Measurements from ENCODE around the gene CAMTA2. TPM values are rescaled to one million over a fixed set of nuclear protein-coding genes. Genes with fewer than 3 reads are reported as not detected.

Gene CAMTA2
- total RNA-seq, 1 experiment from 2014 or later, result 9.2 TPM

DNA sequence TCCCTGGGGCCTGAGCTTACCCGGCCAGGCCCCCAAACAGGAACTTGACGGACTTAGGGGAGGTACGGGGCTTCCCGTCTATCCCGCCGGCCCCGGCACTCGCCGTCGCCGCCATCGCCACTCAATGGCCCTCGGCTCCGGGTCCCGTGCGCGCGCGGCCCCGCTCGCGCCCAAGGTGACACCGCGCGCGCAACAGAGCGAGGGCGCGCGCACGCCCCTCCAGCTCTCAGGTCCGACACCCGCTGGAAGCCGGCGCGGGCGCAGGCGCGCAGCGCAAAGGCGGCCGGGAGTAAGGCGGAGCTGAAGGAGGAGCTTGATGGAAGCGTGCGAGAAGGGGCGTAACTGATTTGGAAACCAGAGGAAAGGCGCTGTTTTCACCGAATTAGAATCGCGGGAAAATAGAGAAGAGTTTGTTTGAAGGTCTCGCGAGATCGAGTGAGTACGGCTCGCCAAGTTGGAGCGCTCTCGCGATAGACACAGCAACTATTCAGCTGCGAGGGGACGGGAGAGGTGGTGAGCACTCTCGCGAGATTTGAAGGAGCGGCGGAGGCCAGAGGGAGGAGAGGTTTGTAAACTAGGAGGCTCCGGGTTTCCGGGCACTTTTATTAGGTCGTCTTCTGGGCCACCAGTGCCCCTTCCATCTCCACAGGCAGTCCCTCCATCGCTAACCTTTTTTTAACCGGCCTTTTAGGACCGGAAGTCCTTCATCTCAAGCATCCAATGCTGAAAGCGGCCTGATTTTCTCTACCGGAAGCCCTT, 47.5 kb downstream of the CAMTA2 start, which contains the start of the genes RNF167 and SLC25A11 (continued):
- TF ChIP-seq JUN (CRISPR knock-in tag; IDR thresholded peaks at IDR 0.05), result no peak
- 0 out of 2 replicates have a peak, but pooled peaks have one; percentile 26 for TF ChIP-seq TEAD1 (CRISPR knock-in tag; IDR thresholded peaks at IDR 0.05)
- peak; percentile 55; the same call in 1 of the 2 replicates for TF ChIP-seq EMX1 (CRISPR knock-in tag; IDR thresholded peaks at IDR 0.05)
- no peak for TF ChIP-seq ETV6 (CRISPR knock-in tag; IDR thresholded peaks at IDR 0.05)
- TF ChIP-seq, protein P1, sequence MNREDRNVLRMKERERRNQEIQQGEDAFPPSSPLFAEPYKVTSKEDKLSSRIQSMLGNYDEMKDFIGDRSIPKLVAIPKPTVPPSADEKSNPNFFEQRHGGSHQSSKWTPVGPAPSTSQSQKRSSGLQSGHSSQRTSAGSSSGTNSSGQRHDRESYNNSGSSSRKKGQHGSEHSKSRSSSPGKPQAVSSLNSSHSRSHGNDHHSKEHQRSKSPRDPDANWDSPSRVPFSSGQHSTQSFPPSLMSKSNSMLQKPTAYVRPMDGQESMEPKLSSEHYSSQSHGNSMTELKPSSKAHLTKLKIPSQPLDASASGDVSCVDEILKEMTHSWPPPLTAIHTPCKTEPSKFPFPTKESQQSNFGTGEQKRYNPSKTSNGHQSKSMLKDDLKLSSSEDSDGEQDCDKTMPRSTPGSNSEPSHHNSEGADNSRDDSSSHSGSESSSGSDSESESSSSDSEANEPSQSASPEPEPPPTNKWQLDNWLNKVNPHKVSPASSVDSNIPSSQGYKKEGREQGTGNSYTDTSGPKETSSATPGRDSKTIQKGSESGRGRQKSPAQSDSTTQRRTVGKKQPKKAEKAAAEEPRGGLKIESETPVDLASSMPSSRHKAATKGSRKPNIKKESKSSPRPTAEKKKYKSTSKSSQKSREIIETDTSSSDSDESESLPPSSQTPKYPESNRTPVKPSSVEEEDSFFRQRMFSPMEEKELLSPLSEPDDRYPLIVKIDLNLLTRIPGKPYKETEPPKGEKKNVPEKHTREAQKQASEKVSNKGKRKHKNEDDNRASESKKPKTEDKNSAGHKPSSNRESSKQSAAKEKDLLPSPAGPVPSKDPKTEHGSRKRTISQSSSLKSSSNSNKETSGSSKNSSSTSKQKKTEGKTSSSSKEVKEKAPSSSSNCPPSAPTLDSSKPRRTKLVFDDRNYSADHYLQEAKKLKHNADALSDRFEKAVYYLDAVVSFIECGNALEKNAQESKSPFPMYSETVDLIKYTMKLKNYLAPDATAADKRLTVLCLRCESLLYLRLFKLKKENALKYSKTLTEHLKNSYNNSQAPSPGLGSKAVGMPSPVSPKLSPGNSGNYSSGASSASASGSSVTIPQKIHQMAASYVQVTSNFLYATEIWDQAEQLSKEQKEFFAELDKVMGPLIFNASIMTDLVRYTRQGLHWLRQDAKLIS (CRISPR knock-in tag; IDR thresholded peaks at IDR 0.05; ENCODE audit: borderline replicate concordance), result no peak
- no peak for TF ChIP-seq NR2C2 (CRISPR knock-in tag; IDR thresholded peaks at IDR 0.05)
- peak; percentile 88 for TF ChIP-seq GTF2I (CRISPR knock-in tag; conservative IDR thresholded peaks at IDR 0.05)
- TF ChIP-seq CREM (CRISPR knock-in tag; IDR thresholded peaks at IDR 0.05), result no peak
- TF ChIP-seq JAZF1 (CRISPR knock-in tag; IDR thresholded peaks at IDR 0.05), result no peak

DNA sequence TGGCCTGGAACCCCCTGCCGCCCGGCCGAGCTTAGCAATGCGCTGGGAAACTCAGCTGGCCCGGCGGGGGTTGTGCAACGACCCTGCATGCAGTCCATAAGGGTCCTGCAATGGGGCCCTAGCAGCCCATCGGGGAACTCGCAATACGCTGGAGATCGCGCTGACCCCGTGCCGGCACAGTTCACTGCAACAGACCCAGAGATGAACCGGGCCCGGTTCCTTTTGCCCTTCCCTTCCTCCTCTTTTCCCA, 48.0 kb downstream of the CAMTA2 start:
- Mint-ChIP-seq H3K27me3 (ENCODE audit: low read depth) (no peaks in the 10 kb centered on the region), H3K27ac (peak overlapping the region; percentile 96), H3K36me3 (peaks cover 39% of the 10 kb centered on the region), H3K4me3 (peak overlapping the region; percentile 96), H3K9me3 (no peaks in the 10 kb centered on the region), H3K4me1 (peaks cover 25% of the 10 kb centered on the region)
- CTCF ChIA-PET, result interaction anchor here (0.7 to 2.6 kb wide), 14 partner anchors 11 to 209 kb away, joined by 3 to 38 read pairs (median 6); partner anchors contain the start of genes CAMTA2, CHRNE, ENO3 and MED11
- DNase-seq (ENCODE audit: low spot score) (no peak), ATAC-seq (no peak)
- POLR2A ChIA-PET, result interaction anchor here (0.6 to 2.6 kb wide), 7 partner anchors 9 to 74 kb away, joined by 3 to 38 read pairs (median 6); partner anchors contain the start of genes CHRNE, INCA1, KIF1C and PFN1
- no peak for TF ChIP-seq MLX (CRISPR knock-in tag; IDR thresholded peaks at IDR 0.05)
- TF ChIP-seq KAT7 (CRISPR knock-in tag; IDR thresholded peaks at IDR 0.05; ENCODE audit: borderline replicate concordance), result no peak
- TF ChIP-seq FOXK1 (CRISPR knock-in tag; IDR thresholded peaks at IDR 0.05), result no peak
- no peak for TF ChIP-seq FOXP1 (CRISPR knock-in tag; IDR thresholded peaks at IDR 0.05; ENCODE audit: borderline replicate concordance)
- TF ChIP-seq NR1H2 (CRISPR knock-in tag; IDR thresholded peaks at IDR 0.05), result no peak
- 0 out of 2 replicates have a peak, but pooled peaks have one; percentile 18 for TF ChIP-seq JUN (CRISPR knock-in tag; IDR thresholded peaks at IDR 0.05)
- no peak for TF ChIP-seq SOX15 (CRISPR knock-in tag; IDR thresholded peaks at IDR 0.05)
- TF ChIP-seq USF1 (CRISPR knock-in tag; IDR thresholded peaks at IDR 0.05), result peak; percentile 10; the same call in 1 of the 2 replicates
- TF ChIP-seq GABPB1 (CRISPR knock-in tag; IDR thresholded peaks at IDR 0.05), result no peak
- no peak for TF ChIP-seq NR3C1 (CRISPR knock-in tag; conservative IDR thresholded peaks at IDR 0.05; ENCODE audit: low read depth)
- TF ChIP-seq ZNF138 (CRISPR knock-in tag; conservative IDR thresholded peaks at IDR 0.05), result no peak
- no peak for TF ChIP-seq ELF4 (CRISPR knock-in tag; IDR thresholded peaks at IDR 0.05; ENCODE audit: low read depth)
- TF ChIP-seq SMAD4 (CRISPR knock-in tag; IDR thresholded peaks at IDR 0.05), result 0 out of 2 replicates have a peak, but pooled peaks have one; percentile 22
- TF ChIP-seq, protein P2, sequence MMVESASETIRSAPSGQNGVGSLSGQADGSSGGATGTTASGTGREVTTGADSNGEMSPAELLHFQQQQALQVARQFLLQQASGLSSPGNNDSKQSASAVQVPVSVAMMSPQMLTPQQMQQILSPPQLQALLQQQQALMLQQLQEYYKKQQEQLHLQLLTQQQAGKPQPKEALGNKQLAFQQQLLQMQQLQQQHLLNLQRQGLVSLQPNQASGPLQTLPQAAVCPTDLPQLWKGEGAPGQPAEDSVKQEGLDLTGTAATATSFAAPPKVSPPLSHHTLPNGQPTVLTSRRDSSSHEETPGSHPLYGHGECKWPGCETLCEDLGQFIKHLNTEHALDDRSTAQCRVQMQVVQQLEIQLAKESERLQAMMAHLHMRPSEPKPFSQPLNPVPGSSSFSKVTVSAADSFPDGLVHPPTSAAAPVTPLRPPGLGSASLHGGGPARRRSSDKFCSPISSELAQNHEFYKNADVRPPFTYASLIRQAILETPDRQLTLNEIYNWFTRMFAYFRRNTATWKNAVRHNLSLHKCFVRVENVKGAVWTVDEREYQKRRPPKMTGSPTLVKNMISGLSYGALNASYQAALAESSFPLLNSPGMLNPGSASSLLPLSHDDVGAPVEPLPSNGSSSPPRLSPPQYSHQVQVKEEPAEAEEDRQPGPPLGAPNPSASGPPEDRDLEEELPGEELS (CRISPR knock-in tag; IDR thresholded peaks at IDR 0.05), result 0 out of 2 replicates have a peak, but pooled peaks have one; percentile 18
- TF ChIP-seq CBFB (CRISPR knock-in tag; IDR thresholded peaks at IDR 0.05; ENCODE audit: low read depth), result no peak
- no peak for TF ChIP-seq TCF7 (CRISPR knock-in tag; IDR thresholded peaks at IDR 0.05; ENCODE audit: low read depth)
- TF ChIP-seq NFATC4 (CRISPR knock-in tag; IDR thresholded peaks at IDR 0.05), result no peak
- TF ChIP-seq ZNF416 (CRISPR knock-in tag; IDR thresholded peaks at IDR 0.05), result no peak
- TF ChIP-seq, protein P3, sequence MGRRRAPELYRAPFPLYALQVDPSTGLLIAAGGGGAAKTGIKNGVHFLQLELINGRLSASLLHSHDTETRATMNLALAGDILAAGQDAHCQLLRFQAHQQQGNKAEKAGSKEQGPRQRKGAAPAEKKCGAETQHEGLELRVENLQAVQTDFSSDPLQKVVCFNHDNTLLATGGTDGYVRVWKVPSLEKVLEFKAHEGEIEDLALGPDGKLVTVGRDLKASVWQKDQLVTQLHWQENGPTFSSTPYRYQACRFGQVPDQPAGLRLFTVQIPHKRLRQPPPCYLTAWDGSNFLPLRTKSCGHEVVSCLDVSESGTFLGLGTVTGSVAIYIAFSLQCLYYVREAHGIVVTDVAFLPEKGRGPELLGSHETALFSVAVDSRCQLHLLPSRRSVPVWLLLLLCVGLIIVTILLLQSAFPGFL (CRISPR knock-in tag; IDR thresholded peaks at IDR 0.05; ENCODE audit: borderline replicate concordance), result no peak
- TF ChIP-seq ZNF671 (CRISPR knock-in tag; IDR thresholded peaks at IDR 0.05), result no peak
